Right atrium auricular region (tissue), 2 donors: ENCODE measurements around the gene CD274. TPM values are rescaled to one million over a fixed set of nuclear protein-coding genes. Genes with fewer than 3 reads are reported as not detected.
A peak's percentile ranks its signal among the peaks of the same experiment; 100 is the strongest.

Experiments
- DNase-seq: peaks from one replicate; pipeline ENCODE4 v3.0.0-alpha.2; 2019; ENCODE audit warnings: low spot score
- H3K27ac ChIP-seq, 2 donors: fragments of 200-600 bp; sonication (generic); 1 replicate in 1 of 2; 2 replicates in 1 of 2; pipeline ENCODE4 v1.5.1; 2016 to 2019
- H3K27me3 ChIP-seq, 2 donors: fragments of 200-600 bp; sonication (generic); one replicate each; pipeline versions ENCODE4 v1.5.1 to v1.6.0; 2017 to 2019
- H3K36me3 ChIP-seq: fragments of 200-600 bp; sonication (generic); one replicate; pipeline ENCODE4 v1.5.1; 2016
- H3K4me1 ChIP-seq, 2 donors: fragments of 200-600 bp; sonication (generic); one replicate each; pipeline versions ENCODE4 v1.5.1 to v1.6.0; 2017 to 2019
- H3K4me3 ChIP-seq, 2 donors: fragments of 200-600 bp; sonication (generic); 1 replicate in 1 of 2; 2 replicates in 1 of 2; pipeline ENCODE4 v1.5.1; 2017 to 2019; ENCODE audit warnings: mild to moderate bottlenecking in 1 of 2, moderate library complexity in 1 of 2
- H3K9me3 ChIP-seq, 2 donors: fragments of 200-600 bp; sonication (generic); one replicate each; pipeline ENCODE4 v1.5.1; 2019
- total RNA-seq, 2 donors: library from RNA; depleted of rRNA; stranded (reverse); fragments of >200 nt; gene quantifications; one replicate each; pipeline ENCODE4 v1.1.0, GENCODE V29; 2016
- TF ChIP-seq, protein P1 (sequence below), 2 donors: fragments of 200-600 bp; sonication (generic); IDR thresholded peaks; one replicate each; pipeline ENCODE4 v1.5.1; 2019; ENCODE audit warnings: antibody characterized with exemption in 2 of 2

Gene CD274
- total RNA-seq, 2 donors from 2014 or later = 6.6 to 14.1 TPM

DNA sequence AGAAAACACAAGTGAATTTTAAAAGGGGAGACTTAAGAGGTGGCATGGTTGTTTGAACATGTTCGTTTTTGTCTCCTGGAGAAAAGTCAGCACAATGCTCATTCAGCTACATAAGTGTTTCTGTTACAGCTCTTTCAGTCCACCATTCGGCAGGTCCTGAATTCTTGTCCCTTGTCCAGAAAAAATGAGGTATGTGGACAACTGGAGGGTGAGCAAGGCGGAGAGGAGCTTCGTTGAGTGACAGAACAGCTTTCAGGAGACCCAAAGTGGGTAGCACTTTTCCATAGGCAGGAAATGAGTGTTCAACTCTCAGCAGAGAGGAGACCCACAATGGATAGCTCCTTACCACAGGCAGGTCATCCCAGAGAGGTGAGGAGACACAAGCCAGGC lies 64.9 kb downstream of the CD274 start:
- TF ChIP-seq, protein P1, sequence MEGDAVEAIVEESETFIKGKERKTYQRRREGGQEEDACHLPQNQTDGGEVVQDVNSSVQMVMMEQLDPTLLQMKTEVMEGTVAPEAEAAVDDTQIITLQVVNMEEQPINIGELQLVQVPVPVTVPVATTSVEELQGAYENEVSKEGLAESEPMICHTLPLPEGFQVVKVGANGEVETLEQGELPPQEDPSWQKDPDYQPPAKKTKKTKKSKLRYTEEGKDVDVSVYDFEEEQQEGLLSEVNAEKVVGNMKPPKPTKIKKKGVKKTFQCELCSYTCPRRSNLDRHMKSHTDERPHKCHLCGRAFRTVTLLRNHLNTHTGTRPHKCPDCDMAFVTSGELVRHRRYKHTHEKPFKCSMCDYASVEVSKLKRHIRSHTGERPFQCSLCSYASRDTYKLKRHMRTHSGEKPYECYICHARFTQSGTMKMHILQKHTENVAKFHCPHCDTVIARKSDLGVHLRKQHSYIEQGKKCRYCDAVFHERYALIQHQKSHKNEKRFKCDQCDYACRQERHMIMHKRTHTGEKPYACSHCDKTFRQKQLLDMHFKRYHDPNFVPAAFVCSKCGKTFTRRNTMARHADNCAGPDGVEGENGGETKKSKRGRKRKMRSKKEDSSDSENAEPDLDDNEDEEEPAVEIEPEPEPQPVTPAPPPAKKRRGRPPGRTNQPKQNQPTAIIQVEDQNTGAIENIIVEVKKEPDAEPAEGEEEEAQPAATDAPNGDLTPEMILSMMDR (IDR thresholded peaks at IDR 0.05) = no peak
- Histone ChIP-seq H3K27me3 (no peaks in the 10 kb centered on the region), H3K36me3 (no peaks in the 10 kb centered on the region), H3K9me3 (no peaks in the 10 kb centered on the region), H3K4me3 (no peak overlapping the region), H3K4me1 (peaks cover 0 to 58% of the 10 kb centered on the region in 2 donors), H3K27ac (no peak overlapping the region)
- no peak for DNase-seq

DNA sequence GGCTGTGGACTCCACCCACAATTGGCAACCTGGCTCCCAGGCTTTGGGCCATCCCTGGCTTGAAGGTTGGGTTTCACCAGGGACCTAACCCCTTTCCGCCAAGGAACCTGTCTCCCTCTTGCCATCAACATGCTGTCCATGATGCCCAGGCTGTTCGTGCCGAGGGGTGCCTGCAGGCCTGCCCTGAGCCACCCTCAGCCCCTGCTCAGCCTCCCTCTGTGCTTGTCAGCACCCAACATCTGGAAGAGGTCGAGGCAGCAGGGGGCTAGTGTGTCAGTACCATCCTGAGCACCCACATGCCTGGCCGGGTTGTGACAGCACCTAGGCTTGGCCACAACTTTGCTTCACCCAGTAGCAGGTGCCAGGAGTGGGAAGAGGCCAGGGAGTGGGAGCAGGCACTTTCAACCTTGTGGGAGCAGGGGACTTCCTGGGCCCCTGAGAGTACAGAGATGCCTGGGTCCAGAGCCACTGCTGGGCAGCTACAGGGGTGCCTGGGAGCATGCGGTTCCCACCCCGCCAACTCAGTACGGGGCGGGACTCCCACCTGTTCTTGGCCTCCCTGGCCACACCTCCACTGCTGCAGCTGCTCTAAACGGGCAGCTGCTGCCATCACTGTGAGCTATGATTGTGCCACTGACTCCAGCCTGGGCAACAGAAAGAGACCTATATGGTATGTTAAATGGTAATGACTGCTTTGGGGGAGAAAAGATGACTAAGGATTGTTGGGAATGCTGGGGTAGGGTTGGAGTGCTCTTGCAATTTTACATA lies 66.3 kb downstream of the CD274 start:
- Histone ChIP-seq H3K4me1 (peaks cover 0 to 44% of the 10 kb centered on the region in 2 donors), H3K36me3 (no peaks in the 10 kb centered on the region), H3K9me3 (no peaks in the 10 kb centered on the region), H3K4me3 (no peak overlapping the region), H3K27ac (no peak overlapping the region), H3K27me3 (no peaks in the 10 kb centered on the region)
- DNase-seq = no peak
- TF ChIP-seq, protein P1 (IDR thresholded peaks at IDR 0.05) = no peak

DNA sequence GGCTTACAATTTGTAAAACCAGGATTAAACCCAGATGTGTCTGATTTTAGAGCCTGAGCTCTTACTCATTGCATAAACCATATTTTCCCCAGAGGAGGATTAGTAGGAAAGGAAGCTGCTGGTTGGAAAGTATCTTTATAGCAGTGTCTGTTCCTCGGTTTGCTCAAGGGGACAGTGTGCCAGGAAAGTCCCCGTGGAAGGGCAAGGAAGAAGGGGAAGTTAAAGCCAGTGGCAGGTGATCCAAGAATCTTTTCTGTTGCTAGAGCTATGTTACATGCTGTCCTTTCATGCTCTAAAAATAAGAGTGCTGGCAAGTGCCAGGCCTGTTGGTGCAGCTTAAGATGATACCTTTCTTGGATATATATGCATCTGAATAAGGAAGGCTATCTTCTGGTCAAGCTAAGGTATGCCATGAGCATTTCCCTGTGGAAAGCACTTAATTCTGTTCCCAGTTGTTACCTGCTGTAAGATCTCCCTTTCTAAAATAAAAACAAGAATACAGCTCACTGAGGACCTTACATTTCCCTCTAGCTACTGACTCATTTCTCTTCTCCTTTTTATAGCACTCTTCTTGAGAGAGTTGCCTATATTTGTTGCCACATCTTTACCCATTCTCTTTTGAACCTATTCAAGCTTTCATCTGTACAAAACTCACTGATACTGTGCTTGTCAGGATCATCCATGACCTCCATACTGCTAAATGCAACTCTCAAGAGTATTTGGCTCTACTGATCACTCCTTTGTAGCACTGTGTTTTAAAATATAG lies 68.0 kb downstream of the CD274 start:
- Histone ChIP-seq H3K36me3 (no peaks in the 10 kb centered on the region), H3K27ac (peak overlapping the region; percentile 17 to 83), H3K4me3 (no peak overlapping the region), H3K9me3 (peaks cover 0 to 2% of the 10 kb centered on the region in 2 donors), H3K27me3 (no peaks in the 10 kb centered on the region), H3K4me1 (peaks cover 0 to 27% of the 10 kb centered on the region in 2 donors)
- DNase-seq = no peak
- TF ChIP-seq, protein P1 (IDR thresholded peaks at IDR 0.05) = no peak

DNA sequence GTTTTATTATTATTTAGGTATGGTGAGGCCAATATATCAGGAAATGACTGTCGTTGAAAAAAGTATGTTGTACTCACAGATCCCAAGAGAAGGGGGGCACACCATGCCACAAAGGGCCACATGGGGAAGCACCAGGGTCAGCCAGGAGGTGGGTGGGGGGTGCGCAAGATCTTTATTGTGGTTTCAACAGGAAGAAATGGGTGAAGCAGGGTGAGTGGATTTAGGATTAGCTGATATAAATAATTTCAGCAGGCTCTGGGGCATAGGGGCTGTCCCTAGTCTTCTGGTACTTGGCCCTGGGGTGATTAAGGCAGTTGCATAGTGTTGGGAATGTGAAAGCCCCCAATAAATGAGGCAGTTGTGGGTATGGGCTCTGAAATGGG lies 68.6 kb downstream of the CD274 start:
- Histone ChIP-seq H3K4me3 (no peak overlapping the region), H3K4me1 (peaks cover 0 to 22% of the 10 kb centered on the region in 2 donors), H3K27ac (peak overlapping the region; percentile 17 to 83), H3K36me3 (no peaks in the 10 kb centered on the region), H3K27me3 (no peaks in the 10 kb centered on the region), H3K9me3 (peaks cover 0 to 7% of the 10 kb centered on the region in 2 donors)
- DNase-seq = no peak
- TF ChIP-seq, protein P1 (IDR thresholded peaks at IDR 0.05) = no peak

Other genes starting within 250 kb of the CD274 start
- gene INSL4, start 219.1 kb upstream of the CD274 start, total RNA-seq = not detected
- under 1 TPM in 1 of 2 donors, not detected in 1; 0.41 TPM for gene RLN2, start 145.8 kb upstream of the CD274 start, total RNA-seq
- gene RLN1, start 110.7 kb upstream of the CD274 start, total RNA-seq = under 1 TPM in 1 of 2 donors, not detected in 1; 0.71 TPM
- 10 to 100 TPM; 17.6 to 30.4 TPM for gene PLGRKT, start 12.6 kb upstream of the CD274 start, total RNA-seq
- gene PDCD1LG2, start 60.0 kb downstream of the CD274 start, total RNA-seq = 1 to 10 TPM; 2.2 to 2.9 TPM
- 10 to 100 TPM; 12.2 to 18.1 TPM for gene RIC1, start 178.6 kb downstream of the CD274 start, total RNA-seq